CD14-positive monocyte (primary cell): Measurements from ENCODE around the gene CADM4. TPM values are rescaled to one million over a fixed set of nuclear protein-coding genes. Genes with fewer than 3 reads are reported as not detected.
A peak's percentile ranks its signal among the peaks of the same experiment; 100 is the strongest.
"Not testable (repeated sequence)": the region's sequence is repeated elsewhere in the genome, so short reads cannot be mapped to it uniquely, and the experiment has no call there.

Experiments
- DNase-seq, 3 donors: peaks; one replicate each; pipeline ENCODE4 v3.0.0-alpha.2; 2011 to 2022
- H2AFZ ChIP-seq: 2 replicates; pipeline ENCODE4 v1.6.0; 2012; ENCODE audit warnings: mild to moderate bottlenecking, low read depth, low read length, inconsistent platforms; ENCODE audit not compliant: insufficient read depth, poor library complexity, severe bottlenecking
- H3K27ac ChIP-seq, 2 donors: 1 replicate in 1 of 2; 2 replicates in 1 of 2; pipeline ENCODE4 v1.5.1; 2012 to 2013; ENCODE audit warnings: low read length in 2 of 2, control low read depth in 1 of 2, inconsistent platforms in 1 of 2, low read depth in 1 of 2, mild to moderate bottlenecking in 1 of 2
- H3K27me3 ChIP-seq, 2 donors: one replicate each; pipeline versions ENCODE4 v1.6.0 to v1.6.1; 2011 to 2013; ENCODE audit warnings: low read length in 2 of 2; ENCODE audit not compliant: control insufficient read depth in 2 of 2, insufficient read depth in 2 of 2
- H3K36me3 ChIP-seq, 2 donors: replicated peaks in 1 of 2; 1 replicate in 1 of 2; 2 replicates in 1 of 2; pipeline versions ENCODE4 v1.5.1 to v1.6.1; 2012 to 2013; ENCODE audit warnings: low read length in 2 of 2, control low read depth in 1 of 2, inconsistent platforms in 1 of 2, mild to moderate bottlenecking in 1 of 2; ENCODE audit not compliant: insufficient read depth in 2 of 2, control insufficient read depth in 1 of 2
- H3K4me1 ChIP-seq, 2 donors: 1 replicate in 1 of 2; 2 replicates in 1 of 2; pipeline versions ENCODE4 v1.5.1 to v1.6.1; 2012 to 2013; ENCODE audit warnings: low read length in 2 of 2, control low read depth in 1 of 2, inconsistent platforms in 1 of 2, mild to moderate bottlenecking in 1 of 2, moderate library complexity in 1 of 2; ENCODE audit not compliant: insufficient read depth in 2 of 2, control insufficient read depth in 1 of 2
- H3K4me2 ChIP-seq: replicated peaks from 2 replicates; pipeline ENCODE3; 2012; ENCODE audit warnings: low read length, moderate library complexity, mild to moderate bottlenecking; ENCODE audit not compliant: poor library complexity, severe bottlenecking; ENCODE audit errors: extremely low read depth
- H3K4me3 ChIP-seq, 3 experiments: fragments of 200-600 bp in 1 of 3; sonication (generic) in 1 of 3; replicated peaks in 1 of 3; 1 replicate in 2 of 3; 2 replicates in 1 of 3; pipeline ENCODE4 v1.5.1; 2011 to 2013; ENCODE audit warnings: low read length in 3 of 3, mild to moderate bottlenecking in 3 of 3, control low read depth in 2 of 3, low read depth in 2 of 3, inconsistent platforms in 1 of 3, moderate library complexity in 1 of 3
- H3K79me2 ChIP-seq: 2 replicates; pipeline ENCODE4 v1.6.0; 2012; ENCODE audit warnings: mild to moderate bottlenecking, control low read depth, inconsistent platforms, low read length, moderate library complexity; ENCODE audit not compliant: insufficient read depth
- H3K9ac ChIP-seq: 2 replicates; pipeline ENCODE4 v1.6.0; 2017; ENCODE audit warnings: low read length, mild to moderate bottlenecking; ENCODE audit not compliant: insufficient read depth, poor library complexity, severe bottlenecking
- H3K9me3 ChIP-seq, 2 donors: replicated peaks in 1 of 2; 1 replicate in 1 of 2; 2 replicates in 1 of 2; pipeline versions ENCODE4 v1.5.1 to v1.6.1; 2012 to 2013; ENCODE audit warnings: low read length in 2 of 2, control low read depth in 1 of 2; ENCODE audit not compliant: control insufficient read depth in 1 of 2, insufficient read depth in 1 of 2
- H4K20me1 ChIP-seq: 2 replicates; pipeline ENCODE4 v1.6.0; 2012; ENCODE audit warnings: mild to moderate bottlenecking, low read length, control low read depth, moderate library complexity; ENCODE audit not compliant: insufficient read depth
- H3K27ac Mint-ChIP-seq, 7 donors: one replicate each; pipeline ENCODE4 v1.8.0; 2020; ENCODE audit warnings: mild to moderate bottlenecking in 7 of 7, mixed read lengths in 7 of 7, moderate library complexity in 6 of 7, inconsistent platforms in 2 of 7
- H3K27me3 Mint-ChIP-seq, 3 donors: one replicate each; pipeline ENCODE4 v1.8.0; 2021 to 2022; ENCODE audit warnings: low read depth in 3 of 3, mild to moderate bottlenecking in 3 of 3, mixed read lengths in 3 of 3, moderate library complexity in 3 of 3, inconsistent platforms in 1 of 3
- H3K36me3 Mint-ChIP-seq, 2 donors: one replicate each; pipeline ENCODE4 v1.8.0; 2020; ENCODE audit warnings: mixed read lengths in 2 of 2, inconsistent platforms in 1 of 2, mild to moderate bottlenecking in 1 of 2
- H3K4me1 Mint-ChIP-seq: one replicate; pipeline ENCODE4 v1.8.0; 2020; ENCODE audit warnings: mild to moderate bottlenecking, mixed read lengths
- H3K4me3 Mint-ChIP-seq, 2 donors: one replicate each; pipeline ENCODE4 v1.8.0; 2020; ENCODE audit warnings: mild to moderate bottlenecking in 2 of 2, mixed read lengths in 2 of 2, moderate library complexity in 1 of 2
- H3K9me3 Mint-ChIP-seq, 7 donors: one replicate each; pipeline ENCODE4 v1.8.0; 2020 to 2022; ENCODE audit warnings: mixed read lengths in 7 of 7, mild to moderate bottlenecking in 6 of 7, moderate library complexity in 6 of 7, inconsistent platforms in 2 of 7
- WGBS: methylation state at CpG from one replicate; pipeline ENCODE4 v1.1.5; 2013; ENCODE audit warnings: missing lambda C conversion rate; ENCODE audit not compliant: insufficient coverage; 5-methylcytosine and 5-hydroxymethylcytosine counted together
- intact Hi-C, 2 donors: fragments of 100-400 bp; cut with micrococcal nuclease; formaldehyde crosslinking; loops; one replicate each; pipeline versions ENCODE4 v1.15.0 to v1.15.1; 2023
- polyA plus RNA-seq, 3 donors: library from polyadenylated mRNA; depleted of rRNA in 1 of 3; unstranded in 2 of 3; stranded (reverse) in 1 of 3; fragments of 300-500 nt in 2 of 3; fragments of >200 nt in 1 of 3; fragmentation: Illumina TruSeq in 2 of 3; gene quantifications; 1 replicate in 2 of 3; 2 replicates in 1 of 3; pipeline ENCODE4 v1.2.3, GENCODE V29; 2012 to 2021
- TF ChIP-seq, protein P1 (sequence below): fragments of 200-600 bp; IDR thresholded peaks from one replicate; pipeline ENCODE4 v1.8.0; 2022; ENCODE audit warnings: antibody characterized with exemption, mild to moderate bottlenecking

Gene CADM4
- polyA plus RNA-seq, 3 donors = 0.10 to 0.91 (median 0.31) TPM

DNA sequence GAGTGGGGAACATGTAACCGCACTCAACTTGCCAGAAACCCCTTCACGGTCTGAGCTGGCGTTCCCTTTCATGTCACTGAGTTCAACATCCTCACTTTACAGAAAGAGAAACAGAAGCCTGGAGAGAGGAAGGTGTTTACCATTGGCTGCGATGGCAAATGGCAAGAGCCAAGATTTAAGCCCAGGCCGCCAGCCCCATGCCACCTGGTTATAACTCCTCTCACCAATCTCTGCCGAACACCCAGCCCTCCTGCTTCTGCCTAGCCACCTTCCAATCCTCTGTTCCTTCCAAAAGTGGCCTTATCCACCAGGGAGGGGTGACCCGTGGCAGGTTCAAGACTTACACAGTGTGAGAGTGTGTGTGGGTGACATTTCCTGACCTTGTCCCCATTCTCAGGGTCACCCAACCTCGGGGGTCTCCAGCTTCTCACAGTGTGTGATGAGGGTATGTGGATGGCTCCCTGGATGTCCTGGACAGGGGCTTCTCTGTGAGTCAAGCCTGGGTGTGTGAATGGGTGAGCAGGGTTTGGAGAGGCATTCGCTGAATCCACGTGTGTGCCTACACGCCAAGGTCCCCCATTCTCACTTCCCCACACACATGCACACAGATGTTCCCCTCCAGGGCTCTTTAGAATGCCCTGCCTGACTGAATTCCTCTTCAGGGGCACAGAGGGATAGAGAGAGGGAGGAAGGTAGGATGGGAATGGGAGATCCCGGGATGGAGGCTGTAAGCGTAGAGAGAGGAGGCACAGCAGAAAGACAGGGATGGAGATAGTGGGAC is 1.2 kb downstream of the CADM4 start:
- Mint-ChIP-seq H3K27me3 (peaks cover 55 to 69% (median 61%) of the 10 kb centered on the region in 3 donors), H3K4me3 (peak overlapping the region; percentile 20 to 88), H3K36me3 (peaks cover 12 to 19% of the 10 kb centered on the region in 2 donors), H3K4me1 (peaks cover 17% of the 10 kb centered on the region), H3K9me3 (peaks cover 0 to 23% (median 11%) of the 10 kb centered on the region in 7 donors), H3K27ac (peak overlapping the region in 2 of 7 donors; percentile 52 to 71)
- H3K4me1 ChIP-seq = peaks cover 6 to 7% of the 10 kb centered on the region in 2 donors
- no peak overlapping the region for H3K4me2 ChIP-seq
- no peaks in the 10 kb centered on the region for H3K36me3 ChIP-seq
- no peaks in the 10 kb centered on the region for H3K79me2 ChIP-seq
- H2AFZ ChIP-seq = no peak overlapping the region
- H3K27ac ChIP-seq = no peak overlapping the region
- no peak for DNase-seq
- H3K27me3 ChIP-seq = peaks cover 36 to 57% of the 10 kb centered on the region in 2 donors
- H3K4me3 ChIP-seq = no peak overlapping the region
- peaks cover 7% of the 10 kb centered on the region for H4K20me1 ChIP-seq
- peaks cover 0 to 14% of the 10 kb centered on the region in 2 donors for H3K9me3 ChIP-seq
- TF ChIP-seq, protein P1, sequence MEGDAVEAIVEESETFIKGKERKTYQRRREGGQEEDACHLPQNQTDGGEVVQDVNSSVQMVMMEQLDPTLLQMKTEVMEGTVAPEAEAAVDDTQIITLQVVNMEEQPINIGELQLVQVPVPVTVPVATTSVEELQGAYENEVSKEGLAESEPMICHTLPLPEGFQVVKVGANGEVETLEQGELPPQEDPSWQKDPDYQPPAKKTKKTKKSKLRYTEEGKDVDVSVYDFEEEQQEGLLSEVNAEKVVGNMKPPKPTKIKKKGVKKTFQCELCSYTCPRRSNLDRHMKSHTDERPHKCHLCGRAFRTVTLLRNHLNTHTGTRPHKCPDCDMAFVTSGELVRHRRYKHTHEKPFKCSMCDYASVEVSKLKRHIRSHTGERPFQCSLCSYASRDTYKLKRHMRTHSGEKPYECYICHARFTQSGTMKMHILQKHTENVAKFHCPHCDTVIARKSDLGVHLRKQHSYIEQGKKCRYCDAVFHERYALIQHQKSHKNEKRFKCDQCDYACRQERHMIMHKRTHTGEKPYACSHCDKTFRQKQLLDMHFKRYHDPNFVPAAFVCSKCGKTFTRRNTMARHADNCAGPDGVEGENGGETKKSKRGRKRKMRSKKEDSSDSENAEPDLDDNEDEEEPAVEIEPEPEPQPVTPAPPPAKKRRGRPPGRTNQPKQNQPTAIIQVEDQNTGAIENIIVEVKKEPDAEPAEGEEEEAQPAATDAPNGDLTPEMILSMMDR = no peak
- intact Hi-C loops = no loop called here
- 92% methylated on average over 2 of the region's 13 CpGs for WGBS
- H3K9ac ChIP-seq = no peak overlapping the region

DNA sequence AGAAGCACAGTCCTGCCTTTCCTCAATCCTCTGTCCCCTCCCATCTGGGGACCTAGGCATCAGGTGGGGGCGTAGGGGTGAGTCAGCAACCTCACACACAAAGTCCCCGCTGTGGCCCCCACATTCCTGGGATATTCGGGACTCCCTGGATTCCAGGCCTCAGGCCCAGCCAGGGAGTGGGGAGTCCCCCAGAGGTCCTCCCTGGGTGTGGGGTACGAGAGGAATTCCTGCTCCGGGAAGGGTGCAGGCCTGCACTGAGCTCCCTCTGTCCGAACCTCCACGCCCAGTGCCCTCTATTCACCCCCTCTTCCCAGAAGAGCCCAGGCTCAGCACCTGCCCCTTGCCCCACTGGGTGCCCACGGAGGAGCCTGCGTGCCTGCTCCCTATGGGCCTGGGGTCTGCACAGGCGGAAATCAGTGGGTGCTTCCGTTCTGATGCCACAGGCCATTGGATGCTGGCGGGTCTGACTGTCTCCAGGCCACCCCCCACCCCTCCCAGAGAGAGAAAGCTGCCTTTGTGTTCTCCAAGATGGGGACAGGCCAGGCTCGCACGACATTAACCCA is 3.4 kb downstream of the CADM4 start:
- peaks cover 0 to 23% (median 11%) of the 10 kb centered on the region in 7 donors for H3K9me3 Mint-ChIP-seq
- H3K4me2 ChIP-seq = no peak overlapping the region
- H3K27me3 Mint-ChIP-seq = peaks cover 47 to 72% (median 60%) of the 10 kb centered on the region in 3 donors
- intact Hi-C loops = no loop called here
- TF ChIP-seq, protein P1 = no peak
- H3K27ac Mint-ChIP-seq = no peak overlapping the region
- H3K4me1 Mint-ChIP-seq = peaks cover 17% of the 10 kb centered on the region
- H3K4me3 Mint-ChIP-seq = no peak overlapping the region
- no peaks in the 10 kb centered on the region for H4K20me1 ChIP-seq
- no peak overlapping the region for H3K4me3 ChIP-seq
- H3K4me1 ChIP-seq = peaks cover 6 to 7% of the 10 kb centered on the region in 2 donors
- H3K79me2 ChIP-seq = no peaks in the 10 kb centered on the region
- no peak overlapping the region for H3K9ac ChIP-seq
- H3K9me3 ChIP-seq = peaks cover 0 to 14% of the 10 kb centered on the region in 2 donors
- no peak for DNase-seq
- 86% methylated on average over 6 of the region's 14 CpGs for WGBS
- H3K27ac ChIP-seq = no peak overlapping the region
- no peak overlapping the region for H2AFZ ChIP-seq
- peaks cover 8 to 12% of the 10 kb centered on the region in 2 donors for H3K36me3 Mint-ChIP-seq
- peaks cover 33 to 59% of the 10 kb centered on the region in 2 donors for H3K27me3 ChIP-seq
- H3K36me3 ChIP-seq = no peaks in the 10 kb centered on the region

DNA sequence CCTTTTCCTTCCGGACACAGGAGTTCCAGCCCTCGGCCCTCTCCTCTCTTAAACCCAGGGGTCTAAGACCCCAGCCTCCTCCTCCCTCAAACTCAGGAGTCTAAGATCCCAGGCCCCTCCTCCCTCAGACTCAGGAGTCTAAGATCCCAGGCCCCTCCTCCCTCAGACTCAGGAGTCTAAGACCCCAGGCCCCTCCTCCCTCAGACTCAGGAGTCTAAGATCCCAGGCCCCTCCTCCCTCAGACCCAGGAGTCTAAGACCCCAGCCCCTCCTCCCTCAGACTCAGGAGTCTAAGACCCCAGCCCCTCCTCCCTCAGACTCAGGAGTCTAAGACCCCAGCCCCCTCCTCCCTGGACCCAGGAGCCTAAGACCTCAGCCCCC is 4.1 kb downstream of the CADM4 start:
- intact Hi-C loops, H3K27ac Mint-ChIP-seq, H3K4me3 ChIP-seq, H3K4me3 Mint-ChIP-seq, H3K36me3 ChIP-seq, DNase-seq, H4K20me1 ChIP-seq, H3K79me2 ChIP-seq, H3K27ac ChIP-seq, H2AFZ ChIP-seq, H3K4me2 ChIP-seq, H3K9ac ChIP-seq, H3K4me1 ChIP-seq: not testable (repeated sequence)
- Histone ChIP-seq H3K9me3 (peaks cover 0 to 12% of the 10 kb centered on the region in 2 donors), H3K27me3 (peaks cover 28 to 53% of the 10 kb centered on the region in 2 donors)
- WGBS = 82% methylated on average over 2 of the region's 2 CpGs
- H3K36me3 Mint-ChIP-seq = peaks cover 8 to 11% of the 10 kb centered on the region in 2 donors
- peaks cover 17% of the 10 kb centered on the region for H3K4me1 Mint-ChIP-seq
- H3K27me3 Mint-ChIP-seq = peaks cover 42 to 68% (median 53%) of the 10 kb centered on the region in 3 donors
- peaks cover 0 to 22% (median 10%) of the 10 kb centered on the region in 7 donors for H3K9me3 Mint-ChIP-seq
